CD4-positive, alpha-beta T cell treated with Interleukin-15 for 4 hours (primary cell): ENCODE results near the gene SLC25A6.
A peak's percentile ranks its signal among the peaks of the same experiment; 100 is the strongest.
"Not testable (repeated sequence)": the region's sequence is repeated elsewhere in the genome, so short reads cannot be mapped to it uniquely, and the experiment has no call there.

Experiments
- DNase-seq: peaks from one replicate; pipeline ENCODE4 v3.0.0-alpha.2; 2020; ENCODE audit warnings: low spot score

Gene SLC25A6

GRCh38 chrX:1412551-1413161 is 20.7 kb upstream of the SLC25A6 start:
- no peak for DNase-seq

DNA sequence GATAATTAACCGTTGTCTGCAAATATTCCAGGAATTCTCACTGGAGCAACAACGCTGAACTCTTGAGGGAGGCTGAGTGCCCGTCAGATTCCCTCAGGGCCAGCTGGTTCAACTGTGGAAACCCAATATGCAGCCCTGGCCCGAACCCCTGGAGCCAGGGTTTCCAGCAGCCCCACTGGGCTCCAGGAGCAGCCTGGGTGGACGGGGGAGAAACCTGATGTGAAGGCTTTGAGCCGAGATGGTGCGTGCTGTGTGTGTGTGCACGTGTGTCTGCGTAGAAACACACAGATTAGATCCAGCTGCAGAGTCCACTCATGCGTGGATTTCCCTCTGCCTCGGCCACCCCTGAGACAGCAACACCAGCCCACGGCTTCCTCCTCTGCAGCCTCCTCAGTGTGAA is 19.4 kb upstream of the SLC25A6 start:
- no peak for DNase-seq

- no peak for DNase-seq
Observed at GRCh38 chrX:1407035-1407434, 15.1 kb upstream of the SLC25A6 start.

DNA sequence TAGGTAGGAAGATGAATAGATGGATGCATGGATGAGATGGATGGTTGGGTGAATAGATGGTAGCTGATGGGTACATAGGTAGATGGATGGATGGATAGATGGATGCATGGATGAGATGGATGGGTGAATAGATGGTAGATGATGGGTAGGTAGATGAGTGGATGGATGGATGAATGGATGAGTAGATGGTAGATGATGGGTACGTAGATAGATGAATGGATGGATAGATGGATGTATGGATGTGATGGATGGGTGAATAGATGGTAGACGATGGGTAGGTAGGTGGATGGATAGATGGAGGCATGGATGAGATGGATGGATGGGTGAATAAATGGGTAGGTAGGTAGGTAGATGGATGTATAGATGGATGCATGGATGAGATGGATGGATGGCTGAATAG is 13.9 kb upstream of the SLC25A6 start:
- DNase-seq = not testable (repeated sequence)

- DNase-seq = not testable (repeated sequence)
Observed at GRCh38 chrX:1403867-1404266, 12.0 kb upstream of the SLC25A6 start.

- no peak for DNase-seq
Observed at GRCh38 chrX:1403228-1403627, 11.3 kb upstream of the SLC25A6 start.

- no peak for DNase-seq
Observed at GRCh38 chrX:1401611-1402430, 9.9 kb upstream of the SLC25A6 start.

DNA sequence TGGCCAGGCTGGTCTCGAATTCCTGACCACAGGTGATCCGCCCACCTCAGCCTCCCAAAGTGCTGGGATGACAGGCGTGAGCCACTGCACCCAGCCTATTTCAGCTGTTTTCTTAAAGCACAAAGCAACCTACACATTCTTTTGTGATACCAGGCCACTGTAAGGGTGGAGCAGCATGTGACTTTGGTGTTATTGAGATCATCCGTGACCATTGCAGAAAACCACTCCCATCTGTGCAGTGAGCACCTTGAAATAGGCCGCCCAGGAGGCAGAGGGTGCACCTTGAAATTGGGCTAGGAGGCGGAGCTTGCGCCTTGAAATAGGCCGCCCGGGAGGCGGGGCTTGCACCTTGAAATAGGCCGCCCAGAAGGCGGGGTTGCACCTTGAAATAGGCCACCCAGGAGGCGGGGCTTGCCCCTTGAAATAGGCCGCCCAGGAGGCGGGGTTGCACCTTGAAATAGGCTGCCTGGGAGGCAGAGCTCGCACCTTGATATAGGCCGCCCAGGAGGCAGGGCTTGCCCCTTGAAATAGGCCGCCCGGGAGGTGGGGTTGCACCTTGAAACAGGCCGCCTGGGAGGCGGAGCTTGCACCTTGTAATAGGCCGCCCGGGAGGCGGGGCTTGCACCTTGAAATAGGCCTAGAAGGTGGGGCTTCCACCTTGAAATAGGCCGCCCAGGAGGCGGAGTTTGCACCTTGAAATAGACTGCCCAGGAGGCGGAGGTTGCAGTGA is 9.0 kb upstream of the SLC25A6 start:
- DNase-seq = no peak

DNA sequence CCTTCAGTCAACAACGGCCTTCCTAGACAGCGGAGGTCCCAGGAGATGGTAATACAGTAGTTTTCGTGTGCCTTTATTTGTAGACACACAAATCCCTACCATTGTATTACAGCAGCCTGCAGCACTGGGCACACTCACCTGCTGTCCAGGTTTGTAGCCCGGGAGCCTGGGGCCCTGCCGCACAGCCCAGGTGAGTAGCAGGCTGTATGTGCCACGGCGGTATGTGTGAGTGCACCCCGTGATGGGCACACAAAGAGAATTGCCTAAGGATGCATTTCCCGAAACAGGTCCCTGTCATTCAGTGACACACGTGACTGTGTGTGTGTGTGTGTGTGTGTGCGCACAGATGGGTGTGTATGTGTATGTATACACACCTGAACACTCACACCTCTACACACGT is 8.1 kb upstream of the SLC25A6 start:
- no peak for DNase-seq

DNA sequence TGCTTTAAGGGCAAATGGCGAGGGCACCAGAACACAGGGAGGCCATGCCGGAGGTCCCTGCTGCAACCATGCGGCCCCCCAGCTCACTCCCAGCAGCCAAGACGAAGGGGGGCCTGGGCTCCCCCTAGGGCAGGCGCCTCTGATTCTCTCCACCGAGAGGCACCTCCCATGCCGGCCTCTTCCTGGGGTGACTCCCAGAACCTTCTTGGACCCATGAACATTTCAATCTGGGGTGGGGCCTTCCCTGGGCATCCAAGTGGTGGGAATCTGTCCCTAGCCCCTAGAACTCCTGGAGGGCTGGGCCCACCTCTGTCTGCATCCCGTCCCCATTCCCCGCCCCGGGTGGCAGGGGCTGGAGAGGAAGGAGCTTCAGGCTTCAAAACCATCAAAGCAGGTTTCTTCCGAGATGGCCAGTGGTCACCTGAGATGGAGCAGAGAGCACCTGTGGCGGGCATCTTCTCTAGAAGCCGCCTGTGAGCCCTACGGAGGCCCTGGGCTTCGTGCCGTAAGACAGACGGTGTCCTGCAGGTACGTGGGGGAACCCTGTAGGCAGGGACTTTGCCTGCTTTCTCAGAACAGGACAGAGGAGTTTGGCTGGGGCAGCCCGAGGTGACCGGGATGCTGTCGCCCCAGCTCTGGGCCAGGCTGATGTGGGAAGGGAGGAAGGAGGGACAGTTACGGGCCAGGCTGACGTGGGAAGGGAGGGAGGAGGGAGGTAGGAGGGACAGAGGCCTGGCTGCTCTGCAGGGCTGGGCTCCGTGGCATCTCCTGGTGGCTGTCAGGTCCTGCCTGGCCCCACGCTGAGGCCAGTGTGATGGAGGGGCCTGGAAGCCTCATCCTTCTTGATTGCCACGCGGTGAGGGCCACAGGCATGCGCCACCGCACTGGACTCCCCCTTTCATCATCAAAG is 6.8 kb upstream of the SLC25A6 start:
- DNase-seq = no peak

GRCh38 chrX:1397441-1398270 is 5.7 kb upstream of the SLC25A6 start:
- DNase-seq = no peak

DNA sequence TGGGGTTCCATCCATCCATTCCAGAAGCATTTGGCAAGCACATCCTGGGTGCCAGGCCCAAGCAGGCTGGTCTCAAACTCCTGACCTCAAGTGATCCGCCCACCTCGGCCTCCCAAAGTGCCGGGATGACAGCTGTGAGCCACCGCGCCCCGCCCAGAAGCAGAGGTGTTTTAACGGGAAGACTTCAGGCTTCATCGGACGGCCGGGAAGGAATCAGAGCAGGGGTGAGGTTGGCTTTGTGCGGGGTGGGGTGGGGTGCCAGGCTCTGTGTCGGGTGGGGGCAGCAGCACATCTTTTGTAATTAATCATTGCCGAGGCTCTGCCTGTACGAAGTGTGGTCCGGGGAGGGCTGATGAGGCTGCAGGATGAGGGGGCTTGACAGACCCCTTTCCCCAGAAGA is 5.1 kb upstream of the SLC25A6 start:
- no peak for DNase-seq

DNA sequence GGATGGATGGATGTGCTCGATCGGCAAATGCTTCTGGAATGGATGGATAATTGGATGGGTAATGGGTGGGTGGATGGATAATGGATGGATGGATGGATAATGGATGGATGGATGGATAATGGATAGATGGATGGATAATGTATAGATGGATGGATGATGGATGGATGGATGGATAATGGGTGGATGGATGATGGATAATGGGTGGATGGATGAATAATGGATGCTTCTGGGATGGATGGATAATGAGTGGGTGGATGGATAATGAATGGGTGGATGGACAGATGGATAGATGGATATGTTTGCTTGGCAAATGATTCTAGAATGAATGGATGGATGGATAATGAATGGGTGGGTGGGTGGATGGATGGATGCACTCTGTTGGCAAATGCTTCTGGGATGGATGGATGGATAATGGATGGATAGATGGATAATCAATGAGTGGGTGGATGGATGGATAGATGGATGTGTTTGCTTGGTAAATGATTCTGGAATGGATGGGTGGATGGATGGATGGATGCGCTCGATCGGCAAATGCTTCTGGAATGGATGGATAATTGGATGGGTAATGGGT is 3.8 kb upstream of the SLC25A6 start:
- no peak for DNase-seq

DNA sequence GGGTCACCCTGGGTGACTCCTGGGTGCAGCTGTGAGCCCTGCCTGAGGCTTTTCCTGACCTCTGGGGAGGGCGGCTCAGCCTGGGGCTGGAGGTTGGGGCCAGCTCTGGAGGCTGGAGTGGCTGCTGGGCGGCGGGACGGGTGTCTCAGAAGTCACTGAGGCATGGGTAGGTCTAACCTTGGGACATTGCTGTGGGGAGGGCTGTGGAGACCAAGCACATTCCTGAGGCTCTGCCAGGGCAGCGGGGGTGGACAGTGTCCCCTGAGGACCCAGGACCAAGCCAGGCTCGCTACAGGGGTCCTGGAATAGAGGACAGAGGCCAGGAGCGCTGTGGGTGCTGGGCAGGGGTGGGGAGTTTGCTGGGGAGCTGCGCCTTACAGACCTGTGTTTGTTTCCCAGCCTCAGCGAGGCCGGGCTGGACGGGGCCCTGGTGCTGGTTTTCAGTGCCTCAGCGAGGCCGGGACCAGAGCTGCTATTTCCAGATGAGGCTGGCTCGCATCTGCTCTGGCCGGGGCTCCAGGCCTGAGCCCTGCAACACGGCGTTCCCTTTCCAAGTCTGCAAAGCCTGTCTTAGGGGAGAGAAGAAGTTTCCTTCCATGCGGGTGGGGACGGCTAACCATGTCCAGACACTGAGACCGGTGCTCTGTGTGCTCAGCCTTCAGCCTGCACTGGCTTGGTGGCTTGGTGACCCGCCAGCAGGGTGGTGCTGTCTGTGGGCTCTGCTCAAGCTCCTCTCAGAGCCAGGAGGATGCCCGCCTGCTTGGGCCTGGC is 3.0 kb upstream of the SLC25A6 start:
- no peak for DNase-seq

- DNase-seq = no peak
Observed at GRCh38 chrX:1393871-1394615, 2.1 kb upstream of the SLC25A6 start.

GRCh38 chrX:1392376-1393068 is 609 bp upstream of the SLC25A6 start:
- no peak for DNase-seq

DNA sequence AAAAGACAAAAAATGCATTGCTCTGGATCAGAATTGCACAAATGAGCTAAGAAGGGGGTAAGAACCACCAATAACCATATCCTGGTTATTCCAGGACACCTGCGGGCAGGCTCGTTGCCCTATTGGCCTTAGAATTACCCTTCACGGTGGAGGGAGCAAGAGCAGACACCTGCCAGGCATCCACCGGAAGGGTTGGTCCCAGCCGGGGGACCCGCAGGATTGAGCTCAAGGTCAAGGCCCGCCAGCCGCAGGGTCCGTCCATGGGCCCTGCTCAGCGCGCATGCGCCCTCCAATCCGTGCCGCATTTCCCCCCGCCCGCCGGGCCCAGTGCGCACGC is 575 bp downstream of the SLC25A6 start:
- peak; percentile 92 for DNase-seq

GRCh38 chrX:1390621-1391369 is 1.1 kb downstream of the SLC25A6 start:
- DNase-seq = no peak
